DLD1 (cell line): Measurements from ENCODE around the gene TM4SF4.

Source experiments
- in situ Hi-C: cut with HindIII; loops from 2 replicates; pipeline ENCODE4 v1.10.0; 2017; ENCODE audit warnings: low sequenced_read_pairs

TM4SF4 gene

GRCh38 chr3:149481056-149481455 lies 6.6 kb downstream of the TM4SF4 start:
- in situ Hi-C loops = no loop called here

- in situ Hi-C loops = no loop called here
Measured at GRCh38 chr3:149481491-149481890, 7.0 kb downstream of the TM4SF4 start.

- in situ Hi-C loops = no loop called here
Measured at GRCh38 chr3:149486726-149487125, 12.2 kb downstream of the TM4SF4 start.

- in situ Hi-C loops = no loop called here
Measured at GRCh38 chr3:149487598-149488197, 13.2 kb downstream of the TM4SF4 start.

GRCh38 chr3:149489060-149489690 lies 14.7 kb downstream of the TM4SF4 start:
- in situ Hi-C loops = no loop called here

GRCh38 chr3:149490260-149490971 lies 15.9 kb downstream of the TM4SF4 start:
- in situ Hi-C loops = no loop called here

- in situ Hi-C loops = no loop called here
Measured at GRCh38 chr3:149493315-149494021, 19.0 kb downstream of the TM4SF4 start.

- in situ Hi-C loops = no loop called here
Measured at GRCh38 chr3:149494022-149494758, 19.7 kb downstream of the TM4SF4 start.

- in situ Hi-C loops = no loop called here
Measured at GRCh38 chr3:149494759-149495580, 20.5 kb downstream of the TM4SF4 start.

GRCh38 chr3:149495581-149496125 lies 21.2 kb downstream of the TM4SF4 start:
- in situ Hi-C loops = no loop called here

GRCh38 chr3:149496891-149497290 lies 22.4 kb downstream of the TM4SF4 start:
- in situ Hi-C loops = no loop called here

GRCh38 chr3:149497966-149498670 lies 23.6 kb downstream of the TM4SF4 start:
- in situ Hi-C loops = no loop called here

- in situ Hi-C loops = no loop called here
Measured at GRCh38 chr3:149501524-149501923, 27.0 kb downstream of the TM4SF4 start.

GRCh38 chr3:149502438-149502837 lies 27.9 kb downstream of the TM4SF4 start:
- in situ Hi-C loops = no loop called here

GRCh38 chr3:149506540-149506939 lies 32.0 kb downstream of the TM4SF4 start:
- in situ Hi-C loops = no loop called here

- in situ Hi-C loops = no loop called here
Measured at GRCh38 chr3:149506965-149507364, 32.5 kb downstream of the TM4SF4 start.

- in situ Hi-C loops = no loop called here
Measured at GRCh38 chr3:149507491-149508324, 33.2 kb downstream of the TM4SF4 start.

- in situ Hi-C loops = no loop called here
Measured at GRCh38 chr3:149509526-149509925, 35.0 kb downstream of the TM4SF4 start.
